Left ventricle myocardium inferior (tissue), 1 donor: ENCODE measurements around the gene NUP210. TPM values are rescaled to one million over a fixed set of nuclear protein-coding genes. Genes with fewer than 3 reads are reported as not detected.

ENCODE experiments used
- DNase-seq: peaks from one replicate; pipeline ENCODE4 v3.0.0-alpha.2; 2020
- H3K27ac ChIP-seq: fragments of 200-600 bp; replicated peaks from 2 replicates; pipeline ENCODE4 v1.8.0; 2021
- H3K27me3 ChIP-seq: fragments of 200-600 bp; 2 replicates; pipeline ENCODE4 v1.8.0; 2021; ENCODE audit warnings: low read depth
- H3K36me3 ChIP-seq: fragments of 200-600 bp; 2 replicates; pipeline ENCODE4 v1.8.0; 2021
- H3K4me1 ChIP-seq: fragments of 200-600 bp; 2 replicates; pipeline ENCODE4 v1.8.0; 2021
- H3K4me3 ChIP-seq: fragments of 200-600 bp; 2 replicates; pipeline ENCODE4 v1.8.0; 2021; ENCODE audit warnings: mild to moderate bottlenecking, moderate library complexity
- H3K9me3 ChIP-seq: fragments of 200-600 bp; replicated peaks from 2 replicates; pipeline ENCODE4 v1.8.0; 2021
- intact Hi-C: fragments of 100-400 bp; cut with micrococcal nuclease; formaldehyde crosslinking; loops from one replicate; pipeline ENCODE4 v1.11.0; 2022
- long read RNA-seq: library from polyadenylated mRNA; unstranded; transcript quantifications from one replicate; pipeline ENCODE4 v2.0.0, GENCODE V29; 2021
- total RNA-seq: library from RNA; stranded (reverse); fragmentation: NEBNext Ultra II Directional; extraction: Animal tissue kit (Norgen Biotek cat#: 25700); gene quantifications from one replicate; pipeline ENCODE4 v1.2.1, GENCODE V29; 2021
- TF ChIP-seq, protein P1 (sequence below): fragments of 200-600 bp; IDR thresholded peaks from 2 replicates; pipeline ENCODE4 v1.8.0; 2021; ENCODE audit warnings: antibody characterized with exemption, mild to moderate bottlenecking, borderline replicate concordance
- donor health status: DM: no; HTN: yes; CAD: no; lungs with severe emphysema.

NUP210 gene
- total RNA-seq: 2.8 TPM
- long read RNA-seq, partial matches to known transcripts: 5 of 9 reads
- long read RNA-seq, other reads (novel, unspliced or antisense): 1 of 9 reads

DNA sequence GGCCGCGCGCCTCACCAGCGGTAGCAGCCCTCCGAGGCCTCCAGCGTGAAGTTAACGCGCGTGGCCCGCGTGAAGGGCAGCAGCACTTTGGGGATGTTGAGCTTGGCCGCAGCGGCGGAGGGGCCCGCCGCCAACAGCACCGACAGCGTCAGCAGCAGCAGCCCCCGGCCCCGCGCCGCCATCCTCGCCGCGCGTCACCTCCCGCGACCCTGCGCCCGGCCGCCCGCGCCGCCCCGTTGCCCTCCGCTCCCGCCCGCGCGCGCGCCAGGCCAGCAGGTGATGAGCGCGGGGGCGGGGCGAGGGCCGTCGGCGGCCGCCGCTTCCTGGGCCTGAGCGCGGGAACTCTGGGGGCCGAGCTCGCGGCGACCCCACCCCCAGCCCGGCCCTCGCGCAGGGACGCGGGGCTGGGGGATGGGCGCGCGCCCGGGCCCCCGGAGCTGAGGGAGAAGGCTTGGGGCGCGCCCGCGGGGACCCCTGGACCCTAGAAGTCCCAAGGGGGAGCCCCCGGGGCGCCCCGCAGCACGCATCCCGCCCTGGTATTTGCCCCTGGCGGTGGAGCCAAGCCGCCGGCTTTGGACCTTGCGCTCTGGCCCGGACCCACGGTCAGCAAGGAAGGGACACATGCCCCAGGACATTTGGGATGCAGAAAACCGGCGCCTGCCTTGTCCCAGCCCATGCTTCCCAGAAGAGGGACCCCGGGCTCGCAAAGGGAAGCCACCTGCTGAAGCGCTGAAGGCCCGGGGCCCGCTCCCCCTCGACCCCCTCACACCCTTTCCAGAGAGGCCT, at the start of gene NUP210:
TSS of gene NUP210 (minus strand) at position 278 of the 786 bp plus-strand sequence. CDS start at position 182, 96 bp downstream.
- peak; percentile 22 for DNase-seq
- peaks cover 8% of the 10 kb centered on the region for H3K4me1 ChIP-seq
- TF ChIP-seq, protein P1, sequence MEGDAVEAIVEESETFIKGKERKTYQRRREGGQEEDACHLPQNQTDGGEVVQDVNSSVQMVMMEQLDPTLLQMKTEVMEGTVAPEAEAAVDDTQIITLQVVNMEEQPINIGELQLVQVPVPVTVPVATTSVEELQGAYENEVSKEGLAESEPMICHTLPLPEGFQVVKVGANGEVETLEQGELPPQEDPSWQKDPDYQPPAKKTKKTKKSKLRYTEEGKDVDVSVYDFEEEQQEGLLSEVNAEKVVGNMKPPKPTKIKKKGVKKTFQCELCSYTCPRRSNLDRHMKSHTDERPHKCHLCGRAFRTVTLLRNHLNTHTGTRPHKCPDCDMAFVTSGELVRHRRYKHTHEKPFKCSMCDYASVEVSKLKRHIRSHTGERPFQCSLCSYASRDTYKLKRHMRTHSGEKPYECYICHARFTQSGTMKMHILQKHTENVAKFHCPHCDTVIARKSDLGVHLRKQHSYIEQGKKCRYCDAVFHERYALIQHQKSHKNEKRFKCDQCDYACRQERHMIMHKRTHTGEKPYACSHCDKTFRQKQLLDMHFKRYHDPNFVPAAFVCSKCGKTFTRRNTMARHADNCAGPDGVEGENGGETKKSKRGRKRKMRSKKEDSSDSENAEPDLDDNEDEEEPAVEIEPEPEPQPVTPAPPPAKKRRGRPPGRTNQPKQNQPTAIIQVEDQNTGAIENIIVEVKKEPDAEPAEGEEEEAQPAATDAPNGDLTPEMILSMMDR: no peak

DNA sequence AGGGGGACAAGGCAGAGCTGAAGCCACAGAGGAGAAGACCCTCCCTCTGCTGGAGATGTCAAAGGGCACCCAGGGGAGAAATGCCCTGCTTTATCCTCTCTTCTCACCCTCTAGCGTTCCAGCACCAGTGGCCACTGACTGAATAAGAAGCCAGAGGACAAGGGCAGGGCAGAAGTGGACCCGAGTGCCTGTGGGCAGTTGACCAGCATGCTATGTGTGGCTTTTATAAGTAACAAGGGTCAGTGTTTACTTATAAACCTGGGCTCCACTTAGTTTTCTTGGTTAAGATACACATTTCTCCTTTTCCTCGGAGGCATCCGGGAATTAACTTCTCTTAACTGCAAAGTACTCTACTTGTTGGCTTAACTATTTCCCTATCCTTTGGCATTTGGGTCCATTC, 46.7 kb upstream of the NUP210 start:
- no peaks in the 10 kb centered on the region for H3K9me3 ChIP-seq
- no peak for DNase-seq
- no peaks in the 10 kb centered on the region for H3K36me3 ChIP-seq
- H3K27ac ChIP-seq: no peak overlapping the region
- intact Hi-C loops: no loop called here
- peaks cover 5% of the 10 kb centered on the region for H3K4me1 ChIP-seq
- H3K27me3 ChIP-seq: peaks cover 15% of the 10 kb centered on the region
- TF ChIP-seq, protein P1: no peak
- no peak overlapping the region for H3K4me3 ChIP-seq

More for the DNA sequence above, at the start of gene NUP210:
- H3K36me3 ChIP-seq: no peaks in the 10 kb centered on the region
- intact Hi-C loops: no loop called here
- peak within 1 kb of the TSS; percentile 23 for H3K27ac ChIP-seq
- H3K4me3 ChIP-seq: peak within 1 kb of the TSS; percentile 68
- no peaks in the 10 kb centered on the region for H3K9me3 ChIP-seq
- peaks cover 49% of the 10 kb centered on the region for H3K27me3 ChIP-seq

DNA sequence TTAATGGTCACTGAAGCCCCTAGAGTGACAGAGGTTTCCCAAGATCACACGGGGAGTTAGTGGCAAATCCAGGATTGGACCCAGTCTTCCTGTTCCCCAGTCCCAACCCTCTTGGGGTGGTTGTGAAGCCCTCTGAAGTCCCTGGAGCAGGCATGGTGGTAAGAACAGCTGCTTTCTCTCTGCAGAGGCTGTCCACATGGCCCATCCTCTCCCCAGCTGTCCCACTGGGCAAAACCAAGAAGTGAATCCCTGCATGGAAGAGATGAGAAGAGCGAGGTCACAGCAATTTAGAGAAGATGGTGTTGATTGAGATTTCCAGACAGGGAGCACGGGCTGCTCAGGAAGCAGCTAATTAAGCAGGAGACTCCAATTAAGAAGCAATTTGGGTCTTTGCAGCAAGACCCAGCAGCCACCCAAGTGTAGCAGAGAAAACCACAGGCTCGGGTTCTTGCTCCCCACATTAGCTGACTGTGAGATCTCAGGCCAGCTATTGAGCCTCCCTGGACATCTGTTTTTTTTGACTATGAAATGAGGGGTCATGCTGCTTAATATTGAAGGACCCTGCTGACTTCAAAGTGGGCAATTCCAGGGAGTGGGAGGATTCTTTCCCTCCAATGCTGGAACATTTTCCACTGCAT, 45.2 kb upstream of the NUP210 start:
- Histone ChIP-seq H3K27me3 (peaks cover 19% of the 10 kb centered on the region), H3K4me1 (peaks cover 5% of the 10 kb centered on the region), H3K36me3 (no peaks in the 10 kb centered on the region), H3K9me3 (no peaks in the 10 kb centered on the region), H3K4me3 (no peak overlapping the region), H3K27ac (no peak overlapping the region)
- no peak for DNase-seq
- TF ChIP-seq, protein P1: no peak
- intact Hi-C loops: no loop called here

DNA sequence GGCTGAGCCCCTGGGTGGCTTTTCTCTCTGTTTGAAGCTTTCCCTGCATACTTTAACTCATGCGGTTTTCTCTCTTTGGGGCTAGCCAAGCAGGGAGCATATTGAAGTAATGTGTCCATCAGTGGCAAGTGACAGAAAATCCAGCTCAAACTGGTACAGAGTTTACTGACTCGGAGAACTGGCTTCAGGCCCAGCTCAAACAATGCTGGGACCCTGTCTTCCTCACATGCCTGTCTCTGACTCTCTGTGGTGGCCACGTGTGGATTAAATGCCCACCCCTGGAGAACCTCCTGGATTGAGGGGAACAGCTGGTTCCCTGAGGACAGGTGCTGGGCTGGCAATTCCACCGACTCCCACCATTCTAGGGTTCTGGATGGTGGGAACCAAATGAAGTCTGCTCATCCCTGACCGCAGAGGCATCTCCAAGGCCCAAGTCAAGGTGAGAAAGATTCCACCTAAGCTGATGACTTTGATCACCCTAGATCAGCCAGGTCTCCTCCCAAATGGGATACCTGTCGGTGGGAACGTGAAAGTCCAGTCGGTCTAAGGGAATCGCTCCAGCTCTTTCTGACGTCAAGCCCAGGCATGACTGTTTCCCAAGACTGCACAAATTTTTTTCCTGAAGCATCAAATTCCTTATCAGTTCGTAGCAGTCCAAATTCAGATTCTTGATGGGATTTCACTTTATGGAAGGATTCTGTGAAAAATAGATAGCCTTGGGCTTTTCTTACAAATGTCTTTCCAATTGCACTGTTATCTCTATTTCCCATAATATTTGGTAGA, 43.7 kb upstream of the NUP210 start:
- no peak overlapping the region for H3K4me3 ChIP-seq
- H3K4me1 ChIP-seq: peaks cover 5% of the 10 kb centered on the region
- no peaks in the 10 kb centered on the region for H3K36me3 ChIP-seq
- H3K27me3 ChIP-seq: peaks cover 19% of the 10 kb centered on the region
- TF ChIP-seq, protein P1: no peak
- intact Hi-C loops: no loop called here
- H3K9me3 ChIP-seq: no peaks in the 10 kb centered on the region
- DNase-seq: no peak
- H3K27ac ChIP-seq: no peak overlapping the region

DNA sequence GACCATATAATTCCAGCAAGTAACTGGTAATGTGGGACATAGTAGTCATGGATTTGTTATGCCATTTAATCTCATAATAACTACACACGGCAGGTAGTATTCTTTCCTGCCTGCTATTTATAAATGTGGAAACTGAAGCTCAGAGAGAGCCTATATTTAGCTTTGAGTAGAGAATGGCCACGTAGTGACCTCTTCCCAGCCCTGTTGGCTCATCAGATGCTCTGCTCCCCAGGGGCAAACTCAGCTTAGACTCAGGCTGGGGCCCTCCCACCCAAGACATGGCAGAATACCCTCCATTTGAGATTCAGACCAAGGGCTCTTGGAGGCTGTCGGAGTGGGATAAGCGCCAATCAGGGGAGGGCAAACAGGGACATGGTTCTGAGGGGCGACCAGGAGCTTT, 42.7 kb upstream of the NUP210 start:
- peak overlapping the region; percentile 68 for H3K27ac ChIP-seq

More for the DNA sequence above, 42.7 kb upstream of the NUP210 start:
- no peak overlapping the region for H3K4me3 ChIP-seq
- intact Hi-C loops: no loop called here
- peaks cover 5% of the 10 kb centered on the region for H3K4me1 ChIP-seq
- TF ChIP-seq, protein P1: no peak
- H3K9me3 ChIP-seq: no peaks in the 10 kb centered on the region
- no peaks in the 10 kb centered on the region for H3K36me3 ChIP-seq
- no peak for DNase-seq
- peaks cover 19% of the 10 kb centered on the region for H3K27me3 ChIP-seq
